Measurements from ENCODE around the gene FEM1C.
A peak's percentile ranks its signal among the peaks of the same experiment; 100 is the strongest.

FEM1C gene

GRCh38 chr5:115544436-115545350, at the start of gene FEM1C:
Gene FEM1C (minus strand): TSS chr5:115544775. CDS start chr5:115543493, 1,282 bp downstream.
- peak; percentile 99 for DNase-seq (ENCODE audit: low read depth)

GRCh38 chr5:115589043-115589442, 44.5 kb upstream of the FEM1C start:
- no peak for DNase-seq (ENCODE audit: low read depth)

- no peak for DNase-seq (ENCODE audit: low read depth)
Measured at GRCh38 chr5:115588640-115589039, 44.1 kb upstream of the FEM1C start.

GRCh38 chr5:115586525-115587146, 42.1 kb upstream of the FEM1C start:
- peak; percentile 56 for DNase-seq (ENCODE audit: low read depth)

GRCh38 chr5:115585265-115585664, 40.7 kb upstream of the FEM1C start:
- DNase-seq (ENCODE audit: low read depth), result no peak

- no peak for DNase-seq (ENCODE audit: low read depth)
Measured at GRCh38 chr5:115584501-115584900, 39.9 kb upstream of the FEM1C start.

GRCh38 chr5:115583474-115583873, 38.9 kb upstream of the FEM1C start:
- DNase-seq (ENCODE audit: low read depth), result peak; percentile 66

GRCh38 chr5:115580941-115581340, 36.4 kb upstream of the FEM1C start:
- DNase-seq (ENCODE audit: low read depth), result no peak

- DNase-seq (ENCODE audit: low read depth), result no peak
Measured at GRCh38 chr5:115579747-115580173, 35.2 kb upstream of the FEM1C start.

- DNase-seq (ENCODE audit: low read depth), result no peak
Measured at GRCh38 chr5:115579216-115579615, 34.6 kb upstream of the FEM1C start.

- DNase-seq (ENCODE audit: low read depth), result no peak
Measured at GRCh38 chr5:115578657-115579056, 34.1 kb upstream of the FEM1C start.

GRCh38 chr5:115577741-115578140, 33.2 kb upstream of the FEM1C start:
- DNase-seq (ENCODE audit: low read depth), result no peak

- peak; percentile 35 for DNase-seq (ENCODE audit: low read depth)
Measured at GRCh38 chr5:115577329-115577728, 32.8 kb upstream of the FEM1C start.

GRCh38 chr5:115575167-115576070, 30.8 kb upstream of the FEM1C start:
- no peak for DNase-seq (ENCODE audit: low read depth)

GRCh38 chr5:115573133-115573532, 28.6 kb upstream of the FEM1C start:
- DNase-seq (ENCODE audit: low read depth), result peak; percentile 38

GRCh38 chr5:115571441-115571878, 26.9 kb upstream of the FEM1C start:
- DNase-seq (ENCODE audit: low read depth), result no peak

- no peak for DNase-seq (ENCODE audit: low read depth)
Measured at GRCh38 chr5:115568668-115569067, 24.1 kb upstream of the FEM1C start.

GRCh38 chr5:115565233-115565632, 20.7 kb upstream of the FEM1C start:
- peak; percentile 35 for DNase-seq (ENCODE audit: low read depth)

- no peak for DNase-seq (ENCODE audit: low read depth)
Measured at GRCh38 chr5:115561176-115561575, 16.6 kb upstream of the FEM1C start.

GRCh38 chr5:115559524-115559923, 14.9 kb upstream of the FEM1C start:
- DNase-seq (ENCODE audit: low read depth), result peak; percentile 39

GRCh38 chr5:115558388-115558956, 13.9 kb upstream of the FEM1C start:
- peak; percentile 69 for DNase-seq (ENCODE audit: low read depth)
